NCI-H460 (cell line): ENCODE data around the gene DHDH. TPM values are rescaled to one million over a fixed set of nuclear protein-coding genes. Genes with fewer than 3 reads are reported as not detected.

ENCODE experiments used
- DNase-seq: peaks from one replicate; pipeline ENCODE4 v3.0.0-alpha.2; 2016; ENCODE audit warnings: low read depth; ENCODE audit errors: extremely low read depth
- small RNA-seq, 2 experiments: library from RNA; depleted of rRNA; stranded (forward); fragments of <200 nt; gene quantifications; one replicate each; pipeline ENCODE3, GENCODE V24; 2014
- total RNA-seq: library from RNA; depleted of rRNA; stranded (reverse); fragments of >200 nt; shearing (Covaris generic); gene quantifications from 2 replicates; pipeline ENCODE4 v1.2.3, GENCODE V29; 2014; rRNA removed

The DHDH gene
- total RNA-seq, 1 experiment from 2014 or later = not detected

DNA sequence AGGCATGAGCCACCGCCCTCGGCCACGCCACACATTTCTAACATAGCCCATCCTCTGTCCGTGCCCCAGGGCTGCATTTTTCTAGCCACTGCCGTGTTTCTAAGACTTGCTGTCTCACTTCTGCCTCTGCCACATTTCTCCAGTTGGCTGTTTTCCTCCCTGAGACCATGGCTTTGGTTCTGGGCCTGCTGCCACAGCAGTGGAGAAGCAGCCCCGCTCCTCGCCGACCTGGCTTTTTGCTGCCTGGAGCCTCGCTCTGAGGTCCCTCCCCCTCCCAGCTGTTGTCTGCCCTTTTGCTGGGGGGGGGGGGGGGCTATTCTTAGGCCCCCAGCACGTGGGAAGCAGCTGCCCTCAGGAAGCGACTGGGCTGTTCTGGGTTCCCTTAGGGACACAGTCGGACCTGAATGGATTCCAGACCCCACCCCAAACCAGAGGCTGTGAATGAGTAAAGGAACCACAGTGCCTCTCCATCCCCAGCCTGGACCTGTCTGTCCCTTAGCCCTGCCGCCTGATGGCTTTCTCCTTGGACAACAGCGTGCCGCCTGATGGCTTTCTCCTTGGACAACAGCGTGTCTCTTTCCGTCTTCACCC, 56.3 kb downstream of the DHDH start:
- no peak for DNase-seq

DNA sequence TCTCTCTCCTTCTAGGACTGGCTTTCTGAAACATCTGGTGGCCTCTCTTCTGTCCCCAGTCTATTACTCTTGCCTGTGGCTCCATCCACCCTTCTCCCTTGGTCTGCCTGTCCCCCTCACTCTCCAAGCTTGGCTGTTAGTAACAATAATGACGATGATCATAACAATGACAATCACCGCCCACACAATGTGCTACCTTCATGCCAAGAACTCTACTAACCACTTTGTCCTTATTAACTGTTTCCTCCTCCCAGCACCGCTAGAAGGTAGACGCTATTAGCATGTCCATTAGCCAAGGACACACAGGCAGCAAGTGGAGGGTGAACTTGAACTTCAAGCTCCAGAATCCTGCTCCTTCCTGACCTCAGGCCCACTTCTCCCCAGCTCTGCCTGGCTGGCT, 56.9 kb downstream of the DHDH start:
- DNase-seq = no peak

DNA sequence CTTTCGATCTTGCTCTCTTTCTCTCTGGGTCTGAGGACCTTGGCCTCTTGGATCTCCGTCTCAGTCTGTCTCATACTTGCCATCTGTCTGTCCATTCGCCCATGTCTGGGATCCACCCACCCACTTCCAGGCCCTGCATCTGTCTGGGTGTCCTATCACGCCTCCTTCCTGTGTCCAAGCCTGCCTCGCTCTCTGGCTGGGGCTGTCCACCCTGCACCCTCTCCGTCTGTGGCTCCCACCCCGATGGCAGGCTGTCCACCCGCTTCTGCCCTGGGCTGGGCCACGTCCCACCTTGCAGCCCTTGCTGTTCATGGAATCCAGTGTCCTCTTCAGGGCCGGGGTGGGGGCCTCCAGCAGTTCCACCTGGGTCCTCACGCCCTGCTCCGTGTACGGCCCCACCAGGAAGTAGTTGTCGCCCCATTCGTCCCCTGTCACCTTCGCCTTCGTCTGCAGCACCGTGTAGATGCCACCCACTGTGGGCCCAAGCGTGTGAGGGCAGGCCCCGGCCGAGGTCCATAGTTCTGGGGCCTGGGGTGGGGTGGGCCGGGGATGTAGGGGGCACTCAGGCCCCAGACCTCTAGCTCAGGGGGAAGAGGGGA, 57.6 kb downstream of the DHDH start:
- no peak for DNase-seq

DNA sequence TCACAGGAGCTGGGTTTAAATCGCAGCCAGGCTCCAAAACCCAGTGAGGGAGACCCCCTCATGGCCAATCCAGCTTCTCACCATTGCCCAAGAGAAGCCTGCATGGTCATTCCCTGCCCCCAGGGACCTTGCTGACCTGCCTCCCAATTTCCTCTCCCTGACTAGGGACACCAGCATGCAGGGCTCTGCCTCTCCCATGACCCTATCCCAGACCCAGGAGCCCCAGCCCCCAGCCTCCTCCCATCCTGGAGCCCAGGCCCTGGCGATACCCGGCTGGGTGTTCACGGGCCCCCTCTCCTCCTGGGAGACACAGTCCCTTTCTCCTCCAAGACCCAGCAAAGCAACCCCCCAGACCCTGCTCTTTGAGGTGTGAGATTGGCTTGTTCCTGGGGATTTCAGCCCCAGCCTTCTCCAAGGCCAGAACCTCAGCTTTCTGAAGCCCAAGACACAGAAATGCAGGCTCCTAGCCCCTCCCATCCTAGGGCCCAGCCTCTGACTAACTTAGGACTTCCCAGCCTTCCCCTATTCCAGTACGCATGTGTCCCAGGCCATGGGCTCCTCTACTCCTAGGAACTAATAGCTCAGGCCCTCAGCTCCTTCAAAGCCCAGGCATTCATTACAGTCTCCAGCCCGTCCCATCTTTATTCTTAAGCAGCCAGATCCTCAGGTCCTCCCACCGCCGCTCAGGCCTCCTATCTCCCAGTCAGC, 58.5 kb downstream of the DHDH start:
- peak; percentile 51 for DNase-seq

DNA sequence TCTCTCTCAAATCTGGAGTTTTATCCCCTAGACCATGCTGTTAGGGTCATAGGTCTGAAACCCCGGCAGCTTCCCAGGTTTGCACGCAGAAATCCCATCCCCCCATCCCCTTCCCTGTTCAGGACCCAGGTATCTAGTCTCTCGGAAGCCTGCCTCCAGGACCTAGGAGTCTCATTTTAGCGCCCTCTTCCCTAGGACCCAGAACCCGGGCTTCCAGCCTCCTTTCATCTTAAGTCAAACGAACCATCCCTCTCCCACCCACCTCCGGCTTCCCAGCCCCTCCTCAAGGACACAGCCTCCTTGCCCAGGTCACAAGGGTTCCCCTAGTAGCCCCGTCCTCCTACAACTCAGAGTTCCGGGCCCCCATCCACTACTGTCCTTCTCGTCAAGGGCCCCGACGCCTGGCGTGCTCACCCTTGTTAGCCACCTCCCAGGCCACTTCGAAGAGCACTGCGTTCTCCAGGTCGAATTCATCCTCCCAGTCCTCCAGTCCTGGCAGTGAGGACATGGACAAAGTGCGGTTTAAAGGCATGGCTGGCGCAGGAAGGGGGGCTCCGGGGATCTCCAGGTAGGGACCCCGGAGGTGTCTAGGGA, 59.2 kb downstream of the DHDH start:
- no peak for DNase-seq

DNA sequence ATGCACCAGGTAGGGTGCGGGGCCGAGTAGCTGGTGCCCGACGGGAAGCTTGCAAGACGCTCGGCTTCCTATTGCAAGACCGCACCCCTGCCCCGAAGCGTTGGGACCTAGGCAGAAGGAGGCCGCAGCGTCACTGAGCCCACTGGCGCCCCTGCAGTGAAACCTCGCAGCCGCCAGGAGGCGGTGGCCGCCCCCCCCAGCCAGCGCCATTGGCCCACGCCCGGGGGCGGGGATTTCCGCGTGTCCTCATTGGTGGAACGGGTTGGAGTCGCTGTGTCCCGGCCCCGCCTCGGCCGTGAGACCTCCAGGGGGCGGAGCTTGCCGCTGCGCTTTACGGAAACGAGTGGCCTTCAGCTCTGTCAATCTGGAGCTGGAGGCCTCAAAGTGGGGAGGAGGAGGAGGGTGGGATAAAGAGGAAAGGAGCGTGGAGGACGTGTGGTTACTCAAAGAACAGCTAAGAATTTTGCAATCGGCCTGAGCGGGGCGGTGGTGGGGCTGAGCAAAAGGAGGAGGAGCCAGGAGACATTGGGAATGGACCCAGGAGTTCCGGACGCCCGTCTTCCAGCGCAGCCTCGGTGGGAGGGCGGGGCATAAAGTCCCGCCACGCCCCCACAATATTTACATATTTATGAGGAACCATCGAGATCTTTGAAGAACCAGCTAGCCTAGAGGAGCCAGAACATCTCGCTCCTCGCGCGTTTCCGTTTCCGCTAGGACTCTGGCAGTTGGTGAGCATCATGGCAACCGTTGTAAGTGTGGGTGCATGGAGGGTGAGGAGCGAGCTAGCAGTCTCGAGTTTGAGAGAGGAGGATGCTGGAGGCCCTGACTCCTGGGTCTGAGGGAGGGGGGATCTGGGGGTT, 59.9 kb downstream of the DHDH start, which contains the start of the genes GYS1 and RUVBL2:
GYS1 (minus strand) TSS at position 135 of the 860 bp plus-strand sequence. CDS start 197 bp downstream, outside the sequence.
RUVBL2 (plus strand) TSS at position 713 of the 860 bp plus-strand sequence; CDS start at position 738, 25 bp downstream.
- DNase-seq = peak; percentile 98

DNA sequence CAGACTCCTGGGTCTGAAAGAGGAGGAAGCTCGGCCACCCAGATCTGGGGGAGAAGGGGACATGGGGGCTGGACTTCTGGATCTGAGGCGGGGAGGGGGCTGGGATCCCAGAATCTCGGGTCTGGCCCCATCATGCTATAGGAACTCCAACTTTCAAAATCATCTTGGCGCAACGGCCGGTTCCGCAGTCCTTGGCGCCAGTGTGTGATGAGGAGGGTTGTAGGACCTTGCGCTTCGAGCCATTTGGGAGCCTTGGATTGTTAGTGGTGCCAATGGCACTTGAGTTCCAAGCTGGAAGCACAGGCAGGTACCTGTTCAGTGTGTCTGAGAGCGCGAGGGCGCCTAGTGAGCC, 60.5 kb downstream of the DHDH start:
- DNase-seq = no peak

Small RNA genes lying within 50 kb of the gene (small RNA-seq; reads per million reads assigned to genes)
- 0 reads per million in 2 experiments for gene AC026803.1

Other genes starting within 250 kb of the DHDH start
- gene FUT2, start 237.7 kb upstream of the DHDH start, total RNA-seq = not detected in 2 replicates
- 0.32 and 0.43 TPM in 2 replicates for gene MAMSTR, start 214.0 kb upstream of the DHDH start, total RNA-seq
- gene RASIP1, start 193.1 kb upstream of the DHDH start, total RNA-seq = 0.43 and 0.50 TPM in 2 replicates
- gene IZUMO1, start 186.8 kb upstream of the DHDH start, total RNA-seq = 0.15 and 0.52 TPM in 2 replicates
- gene FUT1, start 181.1 kb upstream of the DHDH start, total RNA-seq = 1.6 and 2.3 TPM in 2 replicates
- gene FGF21, start 178.2 kb upstream of the DHDH start, total RNA-seq = not detected in 2 replicates
- 27.6 and 31.2 TPM in 2 replicates for gene BCAT2, start 122.7 kb upstream of the DHDH start, total RNA-seq
- gene HSD17B14, start 97.2 kb upstream of the DHDH start, total RNA-seq = 1.6 and 2.0 TPM in 2 replicates
- gene PLEKHA4, start 65.1 kb upstream of the DHDH start, total RNA-seq = 0.58 and 1.2 TPM in 2 replicates
- gene PPP1R15A, start 61.3 kb upstream of the DHDH start, total RNA-seq = 83.3 and 85.6 TPM in 2 replicates
- not detected in 2 replicates for gene TULP2, start 35.0 kb upstream of the DHDH start, total RNA-seq
- gene NUCB1, start 33.4 kb upstream of the DHDH start, total RNA-seq = 87.9 and 97.4 TPM in 2 replicates
- gene BAX, start 21.2 kb downstream of the DHDH start, total RNA-seq = 93.6 and 95.9 TPM in 2 replicates
- gene FTL, start 31.6 kb downstream of the DHDH start, total RNA-seq = 10,502 and 11,625 TPM in 2 replicates
- gene GYS1, start 59.6 kb downstream of the DHDH start, total RNA-seq = 17.5 and 19.8 TPM in 2 replicates
- gene RUVBL2, start 60.2 kb downstream of the DHDH start, total RNA-seq = 165 and 179 TPM in 2 replicates
- not detected in 2 replicates for gene LHB, start 83.4 kb downstream of the DHDH start, total RNA-seq
- not detected in 2 replicates for gene CGB3, start 90.6 kb downstream of the DHDH start, total RNA-seq
- not detected in 2 replicates for gene CGB2, start 98.2 kb downstream of the DHDH start, total RNA-seq
- gene CGB1, start 103.2 kb downstream of the DHDH start, total RNA-seq = not detected in 2 replicates
- gene CGB5, start 110.1 kb downstream of the DHDH start, total RNA-seq = not detected in 2 replicates
- not detected in 2 replicates for gene CGB8, start 115.4 kb downstream of the DHDH start, total RNA-seq
- gene CGB7, start 124.0 kb downstream of the DHDH start, total RNA-seq = not detected in 2 replicates
- gene NTF4, start 131.1 kb downstream of the DHDH start, total RNA-seq = not detected in 2 replicates
- not detected in 2 replicates for gene KCNA7, start 139.0 kb downstream of the DHDH start, total RNA-seq
- 113 and 137 TPM in 2 replicates for gene SNRNP70, start 151.8 kb downstream of the DHDH start, total RNA-seq
- 1.8 and 3.2 TPM in 2 replicates for gene LIN7B, start 180.7 kb downstream of the DHDH start, total RNA-seq
- 0.59 and 2.3 TPM in 2 replicates for gene C19orf73, start 185.4 kb downstream of the DHDH start, total RNA-seq
- 4.5 and 6.2 TPM in 2 replicates for gene PPFIA3, start 185.8 kb downstream of the DHDH start, total RNA-seq
- not detected in 2 replicates for gene HRC, start 221.7 kb downstream of the DHDH start, total RNA-seq
- gene TRPM4, start 224.1 kb downstream of the DHDH start, total RNA-seq = 2.8 and 3.9 TPM in 2 replicates